Measurements from ENCODE around the gene C15orf61.

The C15orf61 gene

GRCh38 chr15:67556976-67557570, 36.1 kb downstream of the C15orf61 start:
- no peak for TF ChIP-seq CTCF (IDR thresholded peaks at IDR 0.05; ENCODE audit: borderline replicate concordance, control extremely low read depth, extremely low read depth, insufficient read depth, missing control alignments)
- DNase-seq (ENCODE audit: low spot score): no peak
- in situ Hi-C loops (cut with MboI; ENCODE audit: low sequenced_read_pairs, unreplicated experiment): no loop called here

GRCh38 chr15:67558502-67558901, 37.6 kb downstream of the C15orf61 start:
- in situ Hi-C loops (cut with MboI; ENCODE audit: low sequenced_read_pairs, unreplicated experiment): no loop called here
- TF ChIP-seq CTCF (IDR thresholded peaks at IDR 0.05; ENCODE audit: borderline replicate concordance, control extremely low read depth, extremely low read depth, insufficient read depth, missing control alignments): no peak
- no peak for DNase-seq (ENCODE audit: low spot score)

GRCh38 chr15:67559158-67559557, 38.2 kb downstream of the C15orf61 start:
- in situ Hi-C loops (cut with MboI; ENCODE audit: low sequenced_read_pairs, unreplicated experiment): no loop called here
- DNase-seq (ENCODE audit: low spot score): no peak
- TF ChIP-seq CTCF (IDR thresholded peaks at IDR 0.05; ENCODE audit: borderline replicate concordance, control extremely low read depth, extremely low read depth, insufficient read depth, missing control alignments): no peak

GRCh38 chr15:67559576-67559975, 38.6 kb downstream of the C15orf61 start:
- DNase-seq (ENCODE audit: low spot score): no peak
- TF ChIP-seq CTCF (IDR thresholded peaks at IDR 0.05; ENCODE audit: borderline replicate concordance, control extremely low read depth, extremely low read depth, insufficient read depth, missing control alignments): no peak
- in situ Hi-C loops (cut with MboI; ENCODE audit: low sequenced_read_pairs, unreplicated experiment): no loop called here

- no peak for TF ChIP-seq CTCF (IDR thresholded peaks at IDR 0.05; ENCODE audit: borderline replicate concordance, control extremely low read depth, extremely low read depth, insufficient read depth, missing control alignments)
- in situ Hi-C loops (cut with MboI; ENCODE audit: low sequenced_read_pairs, unreplicated experiment): no loop called here
- no peak for DNase-seq (ENCODE audit: low spot score)
Measured at GRCh38 chr15:67560320-67560719, 39.4 kb downstream of the C15orf61 start.

- no peak for DNase-seq (ENCODE audit: low spot score)
- in situ Hi-C loops (cut with MboI; ENCODE audit: low sequenced_read_pairs, unreplicated experiment): no loop called here
- no peak for TF ChIP-seq CTCF (IDR thresholded peaks at IDR 0.05; ENCODE audit: borderline replicate concordance, control extremely low read depth, extremely low read depth, insufficient read depth, missing control alignments)
Measured at GRCh38 chr15:67563092-67563491, 42.2 kb downstream of the C15orf61 start.

All from GM13976 (cell line).